Ovary (tissue), 9 donors: ENCODE measurements around the gene DDA1. TPM values are rescaled to one million over a fixed set of nuclear protein-coding genes. Genes with fewer than 3 reads are reported as not detected.

Experiments used
- DNase-seq, 5 donors: peaks; one replicate each; pipeline ENCODE4 v3.0.0-alpha.2; 2019 to 2020
- H3K27ac ChIP-seq, 2 donors: fragments of 200-600 bp; one replicate each; pipeline versions ENCODE4 v1.5.1 to v1.8.0; 2019 to 2022
- H3K27me3 ChIP-seq: fragments of 200-600 bp; one replicate; pipeline ENCODE4 v1.8.0; 2022
- H3K36me3 ChIP-seq: fragments of 200-600 bp; sonication (generic); one replicate; pipeline ENCODE4 v1.5.1; 2019
- H3K4me1 ChIP-seq: one replicate; pipeline ENCODE4 v1.8.1; 2013; ENCODE audit warnings: mild to moderate bottlenecking, moderate library complexity; ENCODE audit not compliant: insufficient read depth
- H3K4me3 ChIP-seq: fragments of 200-600 bp; sonication (generic); one replicate; pipeline ENCODE4 v1.5.1; 2017
- H3K9me3 ChIP-seq, 2 donors: fragments of 200-600 bp in 1 of 2; sonication (generic) in 1 of 2; one replicate each; pipeline versions ENCODE4 v1.5.1 to v1.8.1; 2013 to 2019; ENCODE audit warnings: mild to moderate bottlenecking in 1 of 2, moderate library complexity in 1 of 2
- CTCF ChIP-seq, 3 donors: fragments of 450-650 bp in 2 of 3; fragments of 200-600 bp in 1 of 3; IDR thresholded peaks; one replicate each; pipeline versions ENCODE4 v1.5.1 to v1.8.0; 2016 to 2022; ENCODE audit warnings: antibody characterized with exemption in 3 of 3, mild to moderate bottlenecking in 1 of 3
- EP300 ChIP-seq: sonication (generic); formaldehyde crosslinking; IDR thresholded peaks from one replicate; pipeline ENCODE4 v1.6.1; 2017; ENCODE audit warnings: antibody characterized with exemption
- POLR2A ChIP-seq: fragments of 450-650 bp; IDR thresholded peaks from one replicate; pipeline ENCODE4 v1.6.1; 2017; ENCODE audit warnings: antibody characterized with exemption, mild to moderate bottlenecking, moderate library complexity
- WGBS, 3 donors: extraction: QIAGEN DNeasy Blood & Tissue Kit in 1 of 3; methylation state at CpG; one replicate each; pipeline versions ENCODE4 v1.1.5 to v1.1.7; 2013 to 2017; 5-methylcytosine and 5-hydroxymethylcytosine counted together
- intact Hi-C, 4 donors: fragments of 100-400 bp; cut with DNase I; formaldehyde crosslinking; loops; one replicate each; pipeline versions ENCODE4 v1.11.0 to v1.15.1; 2022 to 2023
- polyA plus RNA-seq, 2 donors: library from polyadenylated mRNA; stranded (reverse); fragments of 200-250 nt in 1 of 2; fragments of 350-450 nt in 1 of 2; fragmentation: Illumina TruSeq in 1 of 2; extraction: RNeasy Lipid Tissue Mini Kit (QIAGEN cat#74804) in 1 of 2; gene quantifications; one replicate each; pipeline ENCODE4 v1.2.3, GENCODE V29; 2013 to 2014
- total RNA-seq, 7 donors: library from RNA; depleted of rRNA in 2 of 7; stranded (reverse); fragments of >200 nt in 2 of 7; fragmentation: NEBNext Ultra II Directional in 3 of 7; extraction: Animal tissue kit (Norgen Biotek cat#: 25700) in 3 of 7; gene quantifications; one replicate each; pipeline versions ENCODE4 v1.1.0 to v1.2.4, GENCODE V29; 2016 to 2023
- donor health status: DM: no; HTN: no; CAD: no; lungs with moderate emphysema.
- donor health status: DM: no; HTN: no; CAD: no.
- donor health status: Bipolar disorder and iron deficiency.
- donor health status: DM: yes; HTN: yes; CAD: no.
- donor health status: DM: no; HTN: no; CAD: no.
- donor health status: DM: yes; HTN: yes; CAD: no.

Gene DDA1
- total and polyA plus RNA-seq, 9 donors: 6.3 to 32.6 (median 20.2) TPM

GRCh38 chr19:17339088-17339741 lies 29.9 kb downstream of the DDA1 start:
- DNase-seq: peak in 2 of 5 donors; percentile 58 to 62
- Histone ChIP-seq H3K27me3 (no peaks in the 10 kb centered on the region), H3K36me3 (no peaks in the 10 kb centered on the region), H3K4me3 (no peak overlapping the region), H3K9me3 (no peaks in the 10 kb centered on the region), H3K27ac (no peak overlapping the region), H3K4me1 (peaks cover 8% of the 10 kb centered on the region)
- intact Hi-C loops: no loop called here
- 85 to 90% (median 86%) methylated on average over 34 of the region's 34 CpGs for WGBS, 3 donors
- TF ChIP-seq EP300 (no peak), POLR2A (no peak), CTCF (IDR thresholded peaks at IDR 0.05) (no peak)

GRCh38 chr19:17340302-17340870 lies 31.0 kb downstream of the DDA1 start:
- no peak for DNase-seq
- H3K9me3 ChIP-seq: no peaks in the 10 kb centered on the region
- no peaks in the 10 kb centered on the region for H3K36me3 ChIP-seq
- peaks cover 5% of the 10 kb centered on the region for H3K4me1 ChIP-seq
- intact Hi-C loops: loop anchor here in 1 of 4 donors (10.0 kb wide), 1 partner anchor 124 kb away; the partner anchor contains the start of gene NXNL1
- 72 to 77% (median 73%) methylated on average over 20 to 21 of the region's 21 CpGs for WGBS, 3 donors
- no peak overlapping the region for H3K27ac ChIP-seq
- no peak overlapping the region for H3K4me3 ChIP-seq
- TF ChIP-seq EP300 (no peak), POLR2A (no peak), CTCF (IDR thresholded peaks at IDR 0.05) (no peak)
- H3K27me3 ChIP-seq: no peaks in the 10 kb centered on the region

- intact Hi-C loops: loop anchor here in 1 of 4 donors (10.0 kb wide), 1 partner anchor 124 kb away; the partner anchor contains the start of gene NXNL1
- no peaks in the 10 kb centered on the region for H3K36me3 ChIP-seq
- no peaks in the 10 kb centered on the region for H3K27me3 ChIP-seq
- DNase-seq: no peak
- TF ChIP-seq EP300: no peak
- no peak for TF ChIP-seq POLR2A
- no peak for TF ChIP-seq CTCF (IDR thresholded peaks at IDR 0.05)
- WGBS, 3 donors: 64 to 75% (median 67%) methylated on average over 14 to 17 of the region's 17 CpGs
- H3K27ac ChIP-seq: no peak overlapping the region
- peaks cover 5% of the 10 kb centered on the region for H3K4me1 ChIP-seq
- H3K9me3 ChIP-seq: no peaks in the 10 kb centered on the region
- H3K4me3 ChIP-seq: no peak overlapping the region
These were observed 31.6 kb downstream of the DDA1 start for GRCh38 chr19:17340871-17341357.

GRCh38 chr19:17341386-17341785 lies 32.0 kb downstream of the DDA1 start:
- no peaks in the 10 kb centered on the region for H3K9me3 ChIP-seq
- DNase-seq: no peak
- H3K4me3 ChIP-seq: no peak overlapping the region
- H3K36me3 ChIP-seq: no peaks in the 10 kb centered on the region
- no peaks in the 10 kb centered on the region for H3K27me3 ChIP-seq
- 85 to 89% (median 87%) methylated on average over 15 of the region's 15 CpGs for WGBS, 3 donors
- peaks cover 5% of the 10 kb centered on the region for H3K4me1 ChIP-seq
- H3K27ac ChIP-seq: no peak overlapping the region
- TF ChIP-seq CTCF (IDR thresholded peaks at IDR 0.05): no peak
- TF ChIP-seq EP300: no peak
- no peak for TF ChIP-seq POLR2A
- intact Hi-C loops: loop anchor here in 1 of 4 donors (10.0 kb wide), 1 partner anchor 123 kb away; the partner anchor contains the start of gene NXNL1
